Epithelial cell of esophagus (primary cell): ENCODE data around the gene LPIN2.

Experiments
- DNase-seq: peaks from one replicate; pipeline ENCODE4 v3.0.0; 2010; ENCODE audit warnings: low read depth
- H3K4me3 ChIP-seq: 2 replicates; pipeline ENCODE4 v1.5.1; 2011; ENCODE audit warnings: mild to moderate bottlenecking, low read length, control low read depth
- CTCF ChIP-seq: IDR thresholded peaks from 2 replicates; pipeline ENCODE4 v1.5.1; 2011; ENCODE audit warnings: low read depth, mild to moderate bottlenecking, low read length, control low read depth, inconsistent platforms; ENCODE audit not compliant: insufficient read depth; ENCODE audit errors: missing control alignments

The LPIN2 gene

GRCh38 chr18:2965797-2966196 is 47.1 kb downstream of the LPIN2 start:
- DNase-seq: no peak
- TF ChIP-seq CTCF: no peak
- no peak overlapping the region for H3K4me3 ChIP-seq

DNA sequence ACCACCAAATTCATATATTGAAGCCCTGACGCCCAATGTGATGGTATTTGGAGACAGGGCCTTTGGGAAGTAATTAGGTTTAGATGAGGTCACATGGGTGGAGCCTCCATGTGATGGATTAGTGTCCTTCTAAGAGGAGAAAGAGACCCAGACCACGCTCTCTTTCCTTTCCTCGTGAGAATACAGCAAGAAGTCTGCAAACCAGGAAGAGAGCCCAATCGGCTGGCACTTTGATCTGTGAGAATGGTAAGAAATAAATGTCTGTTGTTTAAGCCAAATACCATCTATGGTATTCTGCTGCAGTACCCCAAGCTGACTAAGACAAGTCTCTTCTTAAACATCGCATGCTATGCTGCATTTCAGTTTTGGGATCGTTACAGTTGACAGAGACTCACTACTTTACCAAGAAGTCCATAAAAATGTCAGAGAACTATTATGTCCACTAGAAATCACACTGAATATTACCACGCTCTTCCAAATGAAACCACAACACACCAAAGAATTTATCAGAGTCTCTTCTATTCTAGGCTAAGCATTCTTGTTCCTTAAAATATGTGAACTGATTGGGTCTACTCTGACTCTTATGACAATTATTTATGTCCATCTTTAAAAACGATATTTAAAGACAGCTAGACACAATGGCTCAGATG is 48.5 kb downstream of the LPIN2 start:
- TF ChIP-seq CTCF: no peak
- DNase-seq: no peak
- no peak overlapping the region for H3K4me3 ChIP-seq
